Femur (tissue), 1 donor: Measurements from ENCODE around the gene KIAA0753.
"Not testable (repeated sequence)": the region's sequence is repeated elsewhere in the genome, so short reads cannot be mapped to it uniquely, and the experiment has no call there.

Source experiments
- DNase-seq: peaks from one replicate; pipeline ENCODE4 v3.0.0-alpha.2; 2017

The KIAA0753 gene

DNA sequence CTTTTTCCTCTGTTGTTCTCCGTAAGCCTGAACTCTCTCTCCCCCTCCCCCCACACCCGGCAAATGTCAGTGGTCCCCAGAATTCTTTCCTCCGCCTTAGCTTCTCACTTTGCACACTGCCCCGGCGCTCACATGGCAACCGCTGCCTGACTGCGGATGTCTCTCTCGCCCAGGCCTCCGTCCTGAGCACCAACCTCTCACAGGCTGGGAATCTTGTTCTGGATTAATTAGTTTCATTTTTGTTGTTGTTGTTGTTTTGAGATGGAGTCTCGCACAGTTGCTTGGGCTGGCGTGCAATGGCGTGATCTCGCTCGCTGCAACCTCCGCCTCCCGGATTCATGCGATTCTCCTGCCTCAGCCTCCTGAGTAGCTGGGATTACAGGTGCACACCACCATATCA is 27.7 kb upstream of the KIAA0753 start:
- no peak for DNase-seq

GRCh38 chr17:6667516-6667915 is 27.0 kb upstream of the KIAA0753 start:
- no peak for DNase-seq

DNA sequence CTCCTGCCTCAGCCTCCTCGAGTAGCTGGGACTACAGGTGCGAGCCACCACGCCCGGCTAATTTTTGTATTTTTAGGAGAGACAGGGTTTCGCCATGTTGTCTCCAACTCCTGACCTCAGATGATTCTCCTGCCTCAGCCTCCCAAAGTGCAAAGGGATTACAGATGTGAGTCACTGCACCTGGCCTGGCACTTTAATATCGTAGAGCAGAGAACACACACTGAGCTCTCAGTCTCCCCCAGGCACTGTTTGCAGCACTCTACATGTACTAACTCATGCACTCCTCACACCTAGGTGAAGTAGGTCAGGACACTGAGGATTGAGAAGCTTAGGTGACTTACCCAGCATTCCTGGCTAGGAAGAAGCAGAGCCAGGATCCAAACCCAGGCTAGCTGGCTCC is 26.0 kb upstream of the KIAA0753 start:
- DNase-seq: no peak

- peak; percentile 86 for DNase-seq
These were observed 25.6 kb upstream of the KIAA0753 start for GRCh38 chr17:6666077-6666521.

DNA sequence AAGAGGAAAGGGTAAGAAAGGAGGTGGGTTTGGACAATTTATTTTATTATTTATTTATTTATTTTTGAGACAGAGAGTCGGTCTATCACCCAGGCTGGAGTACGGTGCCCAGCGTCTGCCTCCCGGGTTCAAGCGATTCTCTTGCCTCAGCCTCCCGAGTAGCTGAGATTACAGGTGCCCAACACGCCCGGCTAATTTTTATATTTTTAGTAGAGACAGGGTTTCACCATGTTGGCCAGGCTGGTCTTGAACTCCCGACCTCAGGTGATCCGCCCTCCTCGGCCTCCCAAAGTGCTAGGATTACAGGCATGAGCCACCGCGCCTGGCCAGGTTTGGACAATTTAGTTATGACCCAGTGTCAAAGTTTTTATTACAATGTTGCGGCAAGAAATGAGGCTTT is 22.7 kb upstream of the KIAA0753 start:
- DNase-seq: not testable (repeated sequence)

GRCh38 chr17:6661464-6661848 is 20.9 kb upstream of the KIAA0753 start:
- no peak for DNase-seq

DNA sequence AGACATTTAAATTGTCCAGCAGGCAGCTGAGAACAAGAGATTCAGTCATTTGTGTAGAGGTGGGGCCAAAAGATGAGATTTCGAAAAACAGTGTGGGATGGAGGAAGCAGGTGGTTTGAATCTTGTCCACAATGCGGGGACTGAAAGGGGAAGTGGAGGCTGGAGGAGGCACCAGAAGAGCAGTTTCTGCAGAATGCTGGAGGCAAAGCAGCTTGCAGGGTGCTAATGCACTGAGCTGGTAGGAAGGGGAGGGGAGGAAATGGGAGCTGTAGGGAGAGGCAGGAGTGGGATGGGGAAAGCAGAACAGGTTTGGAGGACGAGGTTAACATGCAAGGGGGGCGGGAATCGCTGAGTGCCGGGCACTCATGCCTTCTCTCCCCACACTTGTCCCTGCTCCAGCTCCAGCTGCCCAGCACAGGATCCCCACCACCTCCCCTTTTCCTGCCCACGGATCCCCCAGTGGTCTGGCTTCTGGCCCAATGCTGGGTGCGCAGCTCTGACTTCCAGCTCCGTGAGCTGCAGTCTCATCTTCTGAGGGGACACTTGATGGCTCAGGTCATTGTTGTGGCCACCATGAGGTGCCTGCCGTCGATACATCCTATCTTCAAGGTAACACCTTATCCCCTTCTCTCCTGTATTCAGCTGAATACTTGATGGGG is 20.4 kb upstream of the KIAA0753 start:
- DNase-seq: no peak

DNA sequence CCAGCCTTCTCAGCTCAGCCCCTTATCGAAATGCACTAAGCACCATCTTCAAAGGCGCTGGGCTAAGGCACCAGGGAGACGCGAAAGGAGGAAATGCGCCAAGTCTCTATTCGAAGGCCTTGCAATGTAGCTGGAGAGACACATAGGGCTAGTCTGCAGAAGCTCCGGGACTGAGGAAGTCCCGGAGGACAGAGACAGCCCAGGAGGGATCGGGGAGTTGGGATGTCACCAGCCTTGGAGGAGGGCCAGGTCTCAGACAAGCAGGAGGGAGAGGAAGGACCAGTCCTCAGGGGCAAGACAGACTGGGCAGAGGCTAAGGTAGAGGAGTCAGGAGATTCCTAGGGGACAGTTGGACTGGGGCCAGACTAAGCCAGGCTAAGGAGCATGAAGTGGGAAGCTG is 19.6 kb upstream of the KIAA0753 start:
- DNase-seq: no peak

DNA sequence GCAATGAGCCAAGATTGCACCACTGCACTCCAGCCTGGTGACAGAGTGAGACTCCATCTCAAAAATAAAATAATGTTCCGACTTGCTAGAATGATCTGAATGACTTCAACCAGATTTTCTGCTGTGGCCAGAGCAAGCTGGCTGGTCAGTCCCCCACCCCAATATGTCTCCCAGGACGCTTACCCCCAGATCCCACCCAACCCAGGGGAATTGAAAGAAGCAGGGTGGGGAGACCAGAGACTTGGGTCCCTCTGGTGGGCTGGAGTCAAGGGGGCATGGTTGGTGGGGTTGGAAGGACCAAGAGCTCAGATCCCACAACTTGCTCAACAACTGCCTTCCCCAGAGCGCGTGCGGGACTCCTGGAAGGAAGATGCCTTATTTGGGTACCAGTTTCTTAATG is 17.9 kb upstream of the KIAA0753 start:
- DNase-seq: not testable (repeated sequence)

DNA sequence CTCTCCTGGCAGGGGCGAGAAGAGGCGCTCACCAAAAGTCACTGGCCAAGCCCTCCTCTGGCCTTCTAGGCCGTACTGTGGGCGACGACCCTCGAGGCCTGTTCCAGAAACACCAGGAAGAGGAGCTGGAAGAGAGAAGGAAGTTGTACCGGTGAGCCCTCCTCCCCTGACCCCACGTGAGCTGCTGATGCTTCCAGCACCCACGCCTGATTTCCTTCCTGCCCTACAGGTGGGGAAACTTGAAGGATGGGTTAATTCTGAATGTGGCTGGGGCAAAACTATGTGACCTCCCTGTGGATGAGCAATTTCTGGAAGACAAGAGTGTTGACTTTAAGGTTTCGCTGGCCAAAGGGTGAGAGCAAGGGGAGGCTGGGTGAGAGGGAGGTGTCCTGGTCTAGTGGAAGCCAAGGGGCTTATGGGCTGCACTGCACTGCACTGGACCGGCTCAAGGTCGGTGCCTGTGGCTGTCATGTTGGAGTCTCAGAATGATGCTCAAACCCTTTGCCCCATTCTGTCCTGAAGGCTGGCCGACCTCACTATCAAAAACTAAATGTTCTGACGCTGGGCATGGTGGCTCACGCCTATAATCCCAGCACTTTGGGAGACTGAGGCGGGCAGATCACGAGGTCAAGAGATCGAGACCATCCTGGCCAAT is 17.2 kb upstream of the KIAA0753 start:
- no peak for DNase-seq

GRCh38 chr17:6656797-6657632 is 16.5 kb upstream of the KIAA0753 start:
- DNase-seq: not testable (repeated sequence)

GRCh38 chr17:6655732-6656361 is 15.3 kb upstream of the KIAA0753 start:
- DNase-seq: not testable (repeated sequence)

DNA sequence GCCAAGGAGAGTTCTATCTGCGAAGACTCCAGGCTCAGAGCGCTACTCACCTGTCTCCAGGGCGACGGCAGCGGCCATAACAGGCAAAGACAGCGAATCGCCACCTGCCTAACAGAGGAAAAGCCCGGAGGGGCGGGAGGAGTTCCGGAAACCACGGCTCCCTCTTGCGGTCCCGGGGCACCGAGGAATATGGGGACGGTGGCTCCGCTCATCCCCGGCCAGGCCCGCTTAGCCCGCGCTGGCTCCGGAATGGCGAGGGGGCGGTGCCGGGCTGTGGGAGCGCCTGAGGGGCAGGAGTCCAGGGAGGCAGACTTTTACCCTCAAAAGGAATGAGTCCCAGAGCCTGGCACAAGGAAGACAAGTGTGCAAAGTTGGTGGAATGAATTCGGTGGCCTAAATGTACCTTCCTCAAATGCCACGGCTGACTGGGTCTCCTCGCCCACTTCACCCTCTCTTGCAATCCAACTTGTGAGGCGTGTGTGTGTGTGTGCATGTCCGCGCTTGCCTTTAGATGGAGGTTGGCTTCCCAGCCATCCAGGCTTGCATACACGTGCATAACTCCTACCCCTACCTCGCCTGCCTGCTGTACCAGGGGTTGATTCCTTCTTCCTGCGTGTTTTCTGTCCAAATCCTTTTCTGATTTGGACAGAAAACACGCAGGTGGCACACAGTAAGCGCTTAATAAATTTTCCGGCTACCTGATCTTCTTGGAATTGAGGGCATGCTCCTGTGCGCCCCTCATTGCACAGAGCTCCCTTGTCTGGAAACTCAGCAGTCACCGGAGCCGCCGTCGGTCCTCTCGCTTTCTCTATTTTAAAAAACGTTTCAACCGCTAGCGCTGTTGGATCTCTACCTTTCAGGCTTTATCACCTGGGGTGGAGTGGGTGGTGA is 14.6 kb upstream of the KIAA0753 start:
- DNase-seq: no peak

DNA sequence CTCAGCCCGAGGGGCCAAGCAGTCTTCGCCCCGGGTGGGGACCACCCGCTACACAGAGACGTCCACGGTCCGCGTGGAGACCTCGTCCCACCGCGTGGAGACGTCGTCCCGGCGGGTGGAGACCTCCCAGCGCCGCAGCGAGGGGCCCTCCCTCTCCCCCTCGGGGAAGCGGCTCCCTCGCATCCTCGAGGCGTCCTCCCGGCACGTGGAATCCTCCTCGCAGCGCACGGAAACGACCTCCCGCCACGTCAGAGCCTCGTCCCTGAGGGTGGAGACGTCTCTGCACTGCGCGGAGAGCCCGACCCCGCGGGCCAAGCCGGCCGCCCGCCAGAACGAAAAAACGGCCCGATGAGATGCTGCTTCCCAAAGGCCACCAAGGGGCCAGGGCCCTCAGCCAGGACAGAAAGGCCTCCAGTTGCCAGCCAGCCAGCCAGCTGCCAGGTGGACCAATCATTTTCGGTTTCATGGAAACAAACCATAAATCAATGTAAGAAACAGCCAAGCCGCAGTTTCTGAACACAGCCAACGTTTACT is 11.5 kb upstream of the KIAA0753 start:
- peak; percentile 85 for DNase-seq

GRCh38 chr17:6651354-6651918 is 10.9 kb upstream of the KIAA0753 start, which contains the start of the genes C17orf100 and MED31:
Gene C17orf100, plus strand, starts transcription at chr17:6651762. Its CDS starts 152 bp downstream, at chr17:6651914.
Gene MED31, minus strand, starts transcription at chr17:6651605. Its CDS starts 77 bp downstream, at chr17:6651528.
- peak; percentile 96 for DNase-seq

GRCh38 chr17:6648181-6648580 is 7.7 kb upstream of the KIAA0753 start:
- DNase-seq: no peak

DNA sequence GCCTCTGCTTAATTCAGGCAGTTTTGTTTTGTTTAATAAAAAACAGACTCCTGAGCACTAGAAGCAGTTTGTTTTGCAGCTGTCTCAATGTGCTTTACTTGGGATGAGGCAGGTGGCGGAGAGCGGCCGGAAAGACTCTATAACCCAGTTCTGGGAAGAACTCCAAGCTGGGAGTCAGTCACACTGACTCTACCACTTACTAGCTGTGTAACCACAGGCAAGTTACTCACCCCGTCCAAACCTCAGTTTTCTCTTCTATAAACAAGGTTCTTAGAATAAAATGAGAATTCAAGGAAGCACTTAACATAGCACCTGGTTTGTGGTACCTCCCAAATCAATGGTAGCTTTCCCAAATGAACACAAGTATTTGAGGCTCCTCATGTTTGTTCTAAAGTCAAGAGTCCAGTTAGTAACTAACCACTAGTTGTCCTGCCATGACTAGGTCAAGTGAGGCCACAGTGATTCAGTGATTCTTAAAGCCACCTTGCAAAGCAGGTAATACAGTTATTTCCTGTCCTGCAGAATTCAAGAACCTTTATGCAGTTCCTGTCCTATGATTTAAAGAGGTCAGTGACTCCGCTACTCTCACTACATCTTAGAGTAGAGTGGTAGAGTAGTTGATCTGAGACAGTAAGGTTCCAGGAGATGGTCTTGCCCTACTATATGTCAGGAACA is 3.1 kb upstream of the KIAA0753 start:
- DNase-seq: no peak

DNA sequence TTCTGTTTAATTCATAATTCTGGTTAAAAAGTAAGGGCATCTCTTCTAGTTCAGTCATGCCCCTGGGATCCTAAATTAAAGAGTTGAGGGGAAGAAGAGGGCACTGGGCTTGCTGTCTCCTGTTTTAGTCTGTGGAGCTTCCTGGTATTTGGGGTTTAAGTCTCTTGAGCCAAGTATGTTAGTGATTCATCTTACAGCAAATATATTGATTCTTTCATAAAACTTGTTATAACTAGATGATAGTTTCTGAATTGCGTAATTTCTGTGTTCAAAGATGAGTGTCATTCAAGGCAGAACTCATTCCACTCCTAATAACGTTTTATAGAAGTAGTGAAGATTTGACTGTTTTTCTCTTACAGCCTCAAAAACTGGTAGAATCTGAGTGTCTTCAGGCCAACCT is 2.1 kb upstream of the KIAA0753 start:
- DNase-seq: no peak

- no peak for DNase-seq
These were observed 844 bp upstream of the KIAA0753 start for GRCh38 chr17:6641247-6641863.
